NCI-H2171 (cell line): ENCODE measurements around the gene UPB1.
"Not testable (repeated sequence)": the region's sequence is repeated elsewhere in the genome, so short reads cannot be mapped to it uniquely, and the experiment has no call there.

Source experiments
- DNase-seq: peaks from one replicate; lab custom pipeline; 2025; lab: John Stamatoyannopoulos, UW

The UPB1 gene

GRCh38 chr22:24504956-24505736 lies 10.0 kb downstream of the UPB1 start:
- no peak for DNase-seq

DNA sequence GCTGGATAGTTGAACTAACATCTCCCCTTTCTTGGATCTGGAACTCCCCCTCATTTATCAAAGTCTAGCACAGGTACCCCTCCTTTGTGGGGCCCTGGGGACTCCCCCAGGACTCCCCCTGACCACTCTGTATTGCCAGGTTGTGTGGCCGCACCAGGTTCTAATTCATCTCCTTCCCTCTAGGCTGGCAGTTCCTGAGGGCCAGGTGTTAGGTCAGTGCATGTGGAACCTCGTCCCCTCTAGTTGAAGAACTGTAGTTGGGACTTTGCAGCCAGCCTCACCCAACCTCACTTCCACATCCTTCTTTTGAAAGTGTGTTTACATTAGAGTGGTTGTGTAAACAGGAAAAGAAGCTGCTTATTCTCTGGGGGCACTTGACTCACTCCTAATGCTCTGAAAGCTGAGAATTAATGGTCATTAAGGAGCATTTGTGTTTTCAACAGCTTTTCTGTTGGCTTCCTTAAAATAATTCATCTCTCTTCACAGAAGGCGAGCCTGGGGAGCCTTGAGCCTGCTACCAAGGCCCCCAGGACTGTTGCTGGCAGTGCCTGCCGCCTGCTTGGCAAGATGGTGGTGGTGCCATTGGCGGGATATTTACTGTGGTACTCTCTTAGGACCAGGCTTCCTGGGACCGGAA lies 11.8 kb downstream of the UPB1 start:
- DNase-seq: no peak

DNA sequence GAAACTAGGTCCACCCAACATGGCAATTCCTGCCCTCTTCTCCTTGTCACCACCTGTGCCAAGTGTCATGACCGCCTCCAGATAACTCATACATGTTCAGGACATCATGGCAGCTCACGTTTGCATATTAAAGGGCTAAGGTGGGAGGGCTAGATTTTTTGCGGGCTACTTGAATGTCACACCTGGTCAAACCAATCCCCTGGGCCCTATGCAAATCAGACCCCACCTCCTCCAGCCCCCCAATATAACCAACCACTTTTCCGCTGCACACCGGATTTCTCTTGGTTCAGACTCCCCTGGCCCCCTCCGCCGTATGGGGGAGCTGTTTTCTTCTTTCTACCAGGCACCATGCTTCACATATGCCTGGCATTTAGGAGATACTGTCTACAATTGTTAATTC lies 12.6 kb downstream of the UPB1 start:
- no peak for DNase-seq

DNA sequence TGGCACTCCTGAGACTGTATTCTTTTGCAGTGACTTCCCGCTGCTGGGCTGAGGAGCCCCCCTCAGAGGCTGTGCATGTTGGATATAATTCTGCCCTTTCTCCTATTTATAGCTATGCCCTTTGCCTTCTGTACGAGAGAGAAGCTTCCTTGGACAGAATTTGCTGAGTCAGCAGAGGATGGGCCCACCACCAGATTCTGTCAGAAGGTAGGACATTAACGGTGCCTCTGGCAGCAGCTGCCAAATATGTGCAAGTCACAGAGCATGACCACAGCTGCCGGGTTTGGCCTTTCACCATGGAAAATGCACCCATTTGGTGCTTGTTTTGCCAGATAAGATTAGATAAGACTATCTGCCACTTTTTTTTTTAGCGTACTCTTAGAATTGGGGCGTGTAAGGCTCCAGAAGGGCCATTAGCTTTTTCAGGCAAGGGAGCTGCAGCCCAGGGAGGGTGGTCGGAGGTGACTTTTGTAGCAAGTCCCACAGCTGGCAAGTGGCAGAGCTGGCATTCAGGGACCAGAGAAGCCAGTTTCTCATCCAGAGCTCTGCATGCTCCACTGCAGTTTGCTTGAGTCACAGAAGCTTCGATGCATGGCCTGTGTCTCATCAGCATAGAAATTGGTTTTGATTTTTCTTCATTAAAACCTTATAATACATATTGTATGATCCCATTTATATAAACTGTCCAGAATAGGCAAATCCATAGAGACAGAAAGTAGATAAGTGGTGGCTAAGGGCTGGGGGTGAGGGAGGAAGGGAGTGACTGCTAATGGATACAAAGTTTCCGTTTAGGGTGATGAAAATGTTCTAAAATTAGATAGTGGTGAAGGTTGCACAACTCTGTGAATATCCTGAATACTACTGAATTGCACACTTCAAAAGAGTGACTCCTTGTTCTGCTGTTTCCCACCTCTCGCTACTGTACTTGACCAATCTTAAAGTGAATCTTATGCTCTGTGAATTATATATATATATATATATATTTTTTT lies 15.8 kb downstream of the UPB1 start:
- DNase-seq: no peak

GRCh38 chr22:24512043-24512442 lies 16.9 kb downstream of the UPB1 start:
- no peak for DNase-seq

GRCh38 chr22:24513378-24514240 lies 18.5 kb downstream of the UPB1 start:
- no peak for DNase-seq

DNA sequence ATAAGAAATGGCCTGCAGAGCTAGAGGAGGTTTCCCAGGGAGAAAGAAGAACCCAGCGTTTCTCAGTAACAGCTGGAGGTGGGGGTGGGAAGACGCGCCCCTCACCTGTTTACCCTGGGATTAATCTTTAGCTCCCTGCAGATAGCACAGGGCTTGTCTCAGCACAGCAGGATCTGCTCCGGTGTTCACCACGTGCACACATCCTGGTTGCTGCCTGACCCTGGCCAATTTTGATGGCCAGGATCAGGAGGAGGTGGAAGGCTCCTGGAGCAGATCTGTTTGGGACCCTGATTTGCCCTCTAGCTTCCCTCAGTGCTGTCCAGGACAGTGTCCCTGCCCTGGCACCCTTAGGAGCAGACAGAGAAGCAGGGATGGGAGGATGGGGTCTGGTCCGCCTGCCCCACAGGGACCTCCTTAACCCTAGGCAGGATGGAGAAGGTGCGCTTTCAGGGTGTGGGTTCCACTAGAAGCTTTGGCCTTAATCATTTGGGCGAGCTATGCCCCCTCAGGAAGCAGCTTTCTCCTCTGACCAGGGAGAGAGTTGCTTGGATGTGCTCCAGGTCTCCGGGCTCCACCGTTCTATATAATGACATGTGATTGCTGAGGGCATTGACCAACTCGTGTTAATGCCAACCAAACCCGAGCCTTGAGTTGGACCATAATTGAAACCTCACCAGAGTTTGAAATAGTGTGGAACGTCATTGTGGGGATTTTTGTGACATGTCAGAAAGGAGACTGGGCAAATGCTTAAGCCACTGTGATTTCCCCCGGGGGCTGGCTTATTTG lies 19.3 kb downstream of the UPB1 start:
- DNase-seq: peak; percentile 3

- no peak for DNase-seq
Measured at GRCh38 chr22:24515027-24515338, 19.9 kb downstream of the UPB1 start.

GRCh38 chr22:24516301-24516737 lies 21.2 kb downstream of the UPB1 start:
- no peak for DNase-seq

DNA sequence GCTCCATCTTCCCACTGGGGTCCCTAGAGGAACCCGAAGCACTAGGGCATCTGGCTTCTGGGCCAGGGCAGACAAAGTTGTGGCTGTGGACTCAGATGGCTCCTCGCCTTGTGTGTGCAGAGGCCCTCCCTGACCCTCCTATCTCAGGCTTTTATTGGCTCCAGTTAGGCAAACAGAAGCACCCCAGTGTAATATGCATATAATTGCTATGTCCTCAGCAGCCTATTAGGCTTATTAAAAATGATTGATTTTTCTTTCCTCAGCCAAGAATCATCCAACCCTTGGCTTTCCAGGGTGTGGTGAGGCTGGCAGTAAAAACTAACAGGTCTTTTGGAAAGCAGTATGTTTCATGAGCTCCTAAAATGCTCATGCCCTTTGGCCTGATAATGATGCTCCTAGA lies 22.3 kb downstream of the UPB1 start:
- DNase-seq: no peak

GRCh38 chr22:24518228-24518627 lies 23.1 kb downstream of the UPB1 start:
- DNase-seq: no peak

- no peak for DNase-seq
Measured at GRCh38 chr22:24518771-24519485, 23.8 kb downstream of the UPB1 start.

GRCh38 chr22:24519496-24519895 lies 24.4 kb downstream of the UPB1 start:
- DNase-seq: no peak

GRCh38 chr22:24521791-24522245 lies 26.7 kb downstream of the UPB1 start:
- DNase-seq: peak; percentile 57

DNA sequence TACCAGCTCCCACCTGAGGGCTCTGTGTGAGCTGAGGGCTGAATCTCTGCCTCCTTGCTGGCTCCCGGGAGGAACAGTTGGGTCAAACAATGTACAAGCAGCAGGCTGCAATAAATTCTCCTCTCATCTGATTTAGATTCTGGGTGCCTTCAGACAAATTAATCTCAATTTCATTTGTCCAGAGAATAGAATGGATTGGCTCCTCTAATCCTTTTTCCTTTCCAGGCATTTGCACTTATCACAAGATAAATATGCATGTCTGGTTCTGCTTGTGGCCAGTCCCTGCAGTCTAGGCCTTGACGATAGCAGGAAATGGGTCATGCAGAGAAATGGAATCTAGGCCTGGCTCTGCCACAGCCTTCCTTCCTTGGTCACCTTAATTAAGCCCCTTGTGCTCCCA lies 28.7 kb downstream of the UPB1 start:
- no peak for DNase-seq

DNA sequence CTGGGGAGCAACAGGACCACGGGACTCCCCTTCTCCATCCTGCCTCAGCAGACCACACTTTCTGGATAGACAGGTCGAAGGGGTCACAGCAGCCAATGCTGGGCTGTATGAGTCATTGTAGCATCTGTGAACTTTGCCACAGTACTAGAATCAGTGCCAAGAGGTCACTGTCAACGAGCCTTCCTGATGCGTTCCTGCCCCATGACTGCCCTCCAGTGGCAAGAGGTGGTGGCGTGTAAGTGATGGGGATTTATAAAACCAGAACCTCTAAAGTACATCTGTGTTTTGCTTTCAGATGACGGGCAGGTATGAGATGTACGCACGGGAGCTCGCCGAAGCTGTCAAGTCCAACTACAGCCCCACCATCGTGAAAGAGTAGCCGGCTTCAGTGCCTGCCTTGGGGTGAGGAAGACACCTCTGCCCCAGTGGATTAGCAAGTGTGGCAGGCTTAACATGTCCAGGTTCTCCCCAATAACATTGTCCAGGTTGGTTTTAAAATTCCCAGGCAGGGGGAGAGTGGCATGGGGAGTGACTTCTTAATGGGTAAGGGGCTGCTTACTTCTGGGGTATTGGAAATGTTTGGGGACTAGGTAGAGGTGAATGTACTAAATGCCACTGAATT lies 30.4 kb downstream of the UPB1 start:
- peak; percentile 46 for DNase-seq

DNA sequence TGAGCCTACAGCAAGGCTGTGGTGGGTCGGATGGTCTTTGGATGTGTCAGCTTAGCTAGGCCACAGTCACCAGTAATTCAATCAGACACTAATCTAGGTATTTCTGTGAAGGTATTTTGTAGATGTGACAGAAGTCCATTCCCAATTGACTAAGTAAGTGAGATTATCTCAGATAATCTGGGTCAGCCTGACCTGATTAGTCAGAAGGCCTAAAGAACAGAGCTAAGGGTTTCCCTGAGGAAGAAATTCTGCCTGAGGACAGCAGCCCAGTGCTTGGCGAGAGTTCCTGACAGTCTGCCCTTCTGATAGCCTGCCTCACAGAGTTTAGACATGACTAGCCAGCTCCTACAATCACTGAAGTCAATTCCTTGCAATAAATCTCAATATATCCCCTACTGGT lies 31.1 kb downstream of the UPB1 start:
- DNase-seq: no peak

- DNase-seq: no peak
Measured at GRCh38 chr22:24529898-24530297, 34.8 kb downstream of the UPB1 start.

DNA sequence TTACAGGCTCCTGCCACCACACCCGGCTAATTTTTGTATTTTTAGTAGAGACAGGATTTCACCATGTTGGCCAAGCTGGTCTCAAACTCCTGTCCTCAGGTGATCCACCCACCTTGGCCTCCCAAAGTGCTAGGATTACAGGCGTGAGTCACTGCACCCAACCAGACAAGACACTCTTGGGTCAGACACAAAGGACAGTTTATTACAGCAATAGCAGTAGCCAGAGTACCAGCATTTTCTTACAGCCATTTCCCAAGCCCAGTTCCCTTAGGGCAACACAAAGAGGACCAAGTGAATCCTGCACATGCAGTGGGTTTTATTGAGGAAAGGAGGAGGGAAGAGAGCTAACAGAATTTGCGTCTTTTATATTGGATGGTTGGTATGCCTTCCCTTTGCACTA lies 35.8 kb downstream of the UPB1 start:
- not testable (repeated sequence) for DNase-seq

DNA sequence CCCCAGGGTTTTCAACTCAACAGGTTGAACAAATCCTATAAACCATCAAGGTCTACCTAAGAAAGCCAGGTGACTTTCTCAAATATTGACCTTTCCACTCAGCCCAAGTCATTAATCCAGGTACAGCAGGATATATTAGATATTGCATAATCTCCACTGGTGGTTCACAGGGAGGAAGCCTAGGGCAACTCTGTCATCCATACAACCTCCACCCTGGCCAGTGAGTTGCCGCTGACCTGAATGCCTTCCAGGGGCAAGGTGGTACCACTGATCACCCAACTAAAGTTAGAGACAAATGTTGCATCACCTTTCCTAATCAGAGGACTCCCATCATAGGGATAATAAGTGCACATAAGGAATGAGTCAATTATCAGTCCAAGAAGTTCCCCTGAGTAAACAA lies 36.9 kb downstream of the UPB1 start:
- DNase-seq: no peak
